Measurements from ENCODE around the gene HLA-DRB5. TPM values are rescaled to one million over a fixed set of nuclear protein-coding genes. Genes with fewer than 3 reads are reported as not detected.

Gene HLA-DRB5
- total and polyA plus RNA-seq, 10 of the 15 experiments (the other 5 are each of a cell fraction or from before 2014, with no cell fraction given) = 38.0 to 108 (median 62.8) TPM

GRCh38 chr6:32473376-32474348, 56.4 kb downstream of the HLA-DRB5 start (continued):
- TF ChIP-seq BHLHE40 (IDR thresholded peaks at IDR 0.05; ENCODE audit: borderline replicate concordance in 1 of 2, low read depth in 2 of 2, low read length in 1 of 2) (0 out of 4 replicates have a peak, but pooled peaks of 1 of the 2 experiments have one; percentile 12), NFYB (IDR thresholded peaks at IDR 0.05; ENCODE audit: insufficient read depth, low read depth, low read length) (peak; percentile 57), SMAD1 (IDR thresholded peaks at IDR 0.05; ENCODE audit: low read depth, partially characterized antibody) (peak; percentile 73), CHD2 (IDR thresholded peaks at IDR 0.05; ENCODE audit: borderline replicate concordance, low read depth, low read length) (peak; percentile 43; the same call in 1 of the 2 replicates), HDGF (IDR thresholded peaks at IDR 0.05) (0 out of 2 replicates have a peak, but pooled peaks have one; percentile 8), RFX5 (IDR thresholded peaks at IDR 0.05; ENCODE audit: low read depth, low read length) (peak; percentile 97), POU2F2 (IDR thresholded peaks at IDR 0.05; ENCODE audit: borderline replicate concordance, low read depth, low read length) (peak; percentile 38; the same call in 1 of the 3 replicates), POLR2A (IDR thresholded peaks at IDR 0.05; ENCODE audit: low read depth, low read length) (peak; percentile 78), EP300 (IDR thresholded peaks at IDR 0.05; ENCODE audit: borderline replicate concordance in 1 of 2, control insufficient read depth in 1 of 2, low read depth in 2 of 2, low read length in 2 of 2) (0 out of 4 replicates have a peak, but pooled peaks of 1 of the 2 experiments have one; percentile 23), POLR2AphosphoS2 (IDR thresholded peaks at IDR 0.05; ENCODE audit: low read depth, low read length) (peak; percentile 88)
- TF ChIP-seq, protein P1, sequence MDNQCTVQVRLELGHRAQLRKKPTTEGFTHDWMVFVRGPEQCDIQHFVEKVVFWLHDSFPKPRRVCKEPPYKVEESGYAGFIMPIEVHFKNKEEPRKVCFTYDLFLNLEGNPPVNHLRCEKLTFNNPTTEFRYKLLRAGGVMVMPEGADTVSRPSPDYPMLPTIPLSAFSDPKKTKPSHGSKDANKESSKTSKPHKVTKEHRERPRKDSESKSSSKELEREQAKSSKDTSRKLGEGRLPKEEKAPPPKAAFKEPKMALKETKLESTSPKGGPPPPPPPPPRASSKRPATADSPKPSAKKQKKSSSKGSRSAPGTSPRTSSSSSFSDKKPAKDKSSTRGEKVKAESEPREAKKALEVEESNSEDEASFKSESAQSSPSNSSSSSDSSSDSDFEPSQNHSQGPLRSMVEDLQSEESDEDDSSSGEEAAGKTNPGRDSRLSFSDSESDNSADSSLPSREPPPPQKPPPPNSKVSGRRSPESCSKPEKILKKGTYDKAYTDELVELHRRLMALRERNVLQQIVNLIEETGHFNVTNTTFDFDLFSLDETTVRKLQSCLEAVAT (IDR thresholded peaks at IDR 0.05) = 0 out of 2 replicates have a peak, but pooled peaks have one; percentile 16
- TF ChIP-seq, protein P2, sequence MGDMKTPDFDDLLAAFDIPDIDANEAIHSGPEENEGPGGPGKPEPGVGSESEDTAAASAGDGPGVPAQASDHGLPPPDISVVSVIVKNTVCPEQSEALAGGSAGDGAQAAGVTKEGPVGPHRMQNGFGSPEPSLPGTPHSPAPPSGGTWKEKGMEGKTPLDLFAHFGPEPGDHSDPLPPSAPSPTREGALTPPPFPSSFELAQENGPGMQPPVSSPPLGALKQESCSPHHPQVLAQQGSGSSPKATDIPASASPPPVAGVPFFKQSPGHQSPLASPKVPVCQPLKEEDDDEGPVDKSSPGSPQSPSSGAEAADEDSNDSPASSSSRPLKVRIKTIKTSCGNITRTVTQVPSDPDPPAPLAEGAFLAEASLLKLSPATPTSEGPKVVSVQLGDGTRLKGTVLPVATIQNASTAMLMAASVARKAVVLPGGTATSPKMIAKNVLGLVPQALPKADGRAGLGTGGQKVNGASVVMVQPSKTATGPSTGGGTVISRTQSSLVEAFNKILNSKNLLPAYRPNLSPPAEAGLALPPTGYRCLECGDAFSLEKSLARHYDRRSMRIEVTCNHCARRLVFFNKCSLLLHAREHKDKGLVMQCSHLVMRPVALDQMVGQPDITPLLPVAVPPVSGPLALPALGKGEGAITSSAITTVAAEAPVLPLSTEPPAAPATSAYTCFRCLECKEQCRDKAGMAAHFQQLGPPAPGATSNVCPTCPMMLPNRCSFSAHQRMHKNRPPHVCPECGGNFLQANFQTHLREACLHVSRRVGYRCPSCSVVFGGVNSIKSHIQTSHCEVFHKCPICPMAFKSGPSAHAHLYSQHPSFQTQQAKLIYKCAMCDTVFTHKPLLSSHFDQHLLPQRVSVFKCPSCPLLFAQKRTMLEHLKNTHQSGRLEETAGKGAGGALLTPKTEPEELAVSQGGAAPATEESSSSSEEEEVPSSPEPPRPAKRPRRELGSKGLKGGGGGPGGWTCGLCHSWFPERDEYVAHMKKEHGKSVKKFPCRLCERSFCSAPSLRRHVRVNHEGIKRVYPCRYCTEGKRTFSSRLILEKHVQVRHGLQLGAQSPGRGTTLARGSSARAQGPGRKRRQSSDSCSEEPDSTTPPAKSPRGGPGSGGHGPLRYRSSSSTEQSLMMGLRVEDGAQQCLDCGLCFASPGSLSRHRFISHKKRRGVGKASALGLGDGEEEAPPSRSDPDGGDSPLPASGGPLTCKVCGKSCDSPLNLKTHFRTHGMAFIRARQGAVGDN (IDR thresholded peaks at IDR 0.05) = peak; percentile 40; the same call in 1 of the 2 replicates
